Stimulated activated CD4-positive, alpha-beta T cell treated with anti-CD3 and anti-CD28 coated beads, Interleukin-1b, Interleukin-23, amount 100 ng/mL, for 24 hours (primary cell): ENCODE data around the gene NAT8L.

ENCODE experiments used
- DNase-seq, 4 experiments: peaks; one replicate each; pipeline ENCODE4 v3.0.0-alpha.2; 2020; ENCODE audit warnings: low read depth in 4 of 4, low spot score in 1 of 4

Gene NAT8L

DNA sequence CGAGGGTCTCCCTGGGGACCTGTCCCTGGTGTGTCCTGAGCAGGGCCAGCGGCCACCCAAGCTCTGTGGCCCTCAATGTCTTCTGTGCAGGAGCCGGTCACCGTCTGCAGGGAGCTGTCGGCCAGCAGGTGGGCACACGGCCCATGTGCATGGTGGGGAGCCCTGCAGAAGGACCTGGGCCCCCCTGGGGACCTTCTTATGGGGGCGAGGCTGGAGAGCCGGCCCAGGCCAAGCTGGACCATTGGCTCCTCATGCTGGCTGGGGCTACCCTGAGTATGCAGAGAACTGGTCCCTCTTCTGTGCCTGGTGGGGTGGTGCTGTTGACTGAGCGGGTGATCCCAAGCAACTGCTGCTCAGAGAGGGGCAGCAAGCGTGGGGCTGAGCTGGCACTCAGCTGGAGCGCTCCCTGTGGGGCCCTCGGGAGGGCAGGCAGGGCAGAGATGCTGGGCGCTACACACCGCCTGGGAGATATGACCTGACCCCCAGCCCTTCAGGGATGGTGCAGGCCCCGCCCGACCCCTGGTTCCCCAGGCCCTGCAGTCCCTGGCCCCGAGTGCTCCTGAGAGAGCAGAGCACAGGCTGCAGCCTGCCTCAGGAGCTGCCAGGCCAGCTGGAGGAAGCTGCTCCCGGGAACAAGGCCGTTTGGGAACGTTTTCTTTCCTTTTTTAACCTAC, 14.8 kb downstream of the NAT8L start:
- no peak for DNase-seq

DNA sequence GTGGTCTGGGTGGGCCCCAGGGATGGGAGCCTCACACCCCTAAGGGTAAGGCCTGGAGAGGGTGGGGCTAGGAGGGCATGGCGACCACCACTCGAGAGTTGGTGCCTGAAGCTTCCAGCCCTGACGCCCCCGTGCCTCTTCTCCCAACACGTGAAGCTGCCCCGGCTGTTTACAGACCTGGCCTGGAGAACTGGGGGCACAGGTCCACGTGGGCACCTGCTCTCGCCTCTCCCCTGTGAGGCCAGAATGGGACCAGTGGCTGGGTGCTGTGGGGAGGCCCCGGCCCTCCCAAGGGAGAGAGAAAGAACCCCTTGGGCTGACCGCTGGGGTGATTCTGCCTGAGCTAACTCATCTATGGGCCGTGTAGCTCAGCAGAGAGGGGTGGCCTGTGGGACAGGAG, 15.5 kb downstream of the NAT8L start:
- DNase-seq, result no peak

DNA sequence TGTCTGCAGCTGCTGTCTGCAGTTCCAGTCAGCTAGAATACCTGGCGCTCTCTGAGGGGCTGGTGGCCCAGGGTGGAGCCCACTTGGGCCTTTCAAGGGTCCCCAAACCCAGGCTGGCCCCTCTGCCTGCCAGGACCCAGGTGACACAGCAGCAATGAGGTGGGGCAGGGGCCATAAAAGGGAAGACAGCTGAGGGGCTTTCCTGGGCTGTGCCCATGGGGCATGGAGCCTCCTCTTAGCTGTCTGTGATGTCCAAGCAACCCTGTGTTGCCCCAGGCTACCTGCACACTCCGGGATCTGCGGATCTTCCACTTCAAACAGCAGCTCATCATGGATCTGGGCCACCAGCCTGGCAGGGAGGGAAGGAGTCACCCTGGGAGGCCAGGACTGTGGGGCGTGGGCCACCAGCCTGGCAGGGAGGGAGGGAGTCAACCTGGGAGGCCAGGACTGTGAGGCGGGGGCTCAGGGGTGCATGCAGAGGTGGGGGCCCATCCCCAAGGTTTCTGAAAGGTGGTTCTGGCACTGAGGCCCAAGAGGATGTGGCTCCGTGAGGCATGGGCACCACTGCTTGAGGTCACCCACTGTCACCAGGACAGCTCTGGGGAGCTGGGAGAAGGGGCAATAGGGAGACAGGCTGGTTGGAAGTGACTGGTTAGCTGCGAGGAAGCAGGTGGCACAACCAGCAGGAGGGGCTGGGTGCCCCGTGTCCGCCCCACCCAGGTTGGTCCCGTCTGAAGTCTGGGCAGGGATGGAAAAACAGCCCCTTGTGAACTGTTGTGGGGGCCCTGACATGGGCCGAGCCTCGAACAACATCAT, 16.3 kb downstream of the NAT8L start:
- DNase-seq, result no peak

DNA sequence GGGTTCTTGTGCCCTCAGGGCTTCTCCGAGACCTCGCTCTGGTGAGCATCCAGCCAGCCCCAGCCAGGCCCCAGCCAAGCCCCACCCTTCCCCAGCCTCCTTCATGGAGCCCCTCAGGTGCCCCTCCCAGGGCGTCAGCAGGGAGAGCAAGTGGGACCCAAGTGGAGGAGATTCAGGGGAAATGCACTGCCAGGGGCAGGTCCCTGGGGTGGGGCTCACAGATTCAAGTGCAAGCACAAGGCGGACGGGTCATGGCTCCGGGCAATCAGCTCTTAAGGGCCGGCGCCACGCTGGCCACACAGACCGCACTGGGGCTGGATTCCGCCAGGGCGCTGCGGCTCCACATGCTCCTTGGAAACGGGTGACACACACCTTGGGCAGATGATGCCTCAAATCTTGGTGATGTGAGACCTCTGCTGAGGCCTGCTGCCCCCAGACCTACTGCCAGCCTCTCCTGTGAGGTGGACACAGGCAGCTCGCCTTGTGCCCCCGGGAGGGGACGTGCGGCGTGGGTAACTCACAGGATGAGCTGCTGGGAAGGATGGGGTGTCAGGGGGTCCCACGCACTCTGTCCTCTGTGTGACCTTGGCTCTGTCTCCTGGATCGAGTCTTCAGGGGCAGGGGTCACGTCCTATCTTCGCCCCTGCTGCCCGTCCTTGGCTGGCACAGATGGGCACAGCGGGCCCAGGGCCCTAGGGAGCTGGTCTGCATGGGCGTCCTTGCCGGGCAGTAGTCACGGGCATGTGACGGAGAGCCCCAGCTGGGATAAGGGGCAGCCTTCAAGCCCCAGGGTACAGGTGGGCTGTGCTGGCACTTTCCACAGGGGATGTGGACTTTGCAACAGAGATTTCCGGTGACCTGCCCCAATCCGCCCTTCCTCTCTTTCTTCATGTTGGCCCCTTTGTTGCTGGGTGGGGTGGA, 17.1 kb downstream of the NAT8L start:
- no peak for DNase-seq

DNA sequence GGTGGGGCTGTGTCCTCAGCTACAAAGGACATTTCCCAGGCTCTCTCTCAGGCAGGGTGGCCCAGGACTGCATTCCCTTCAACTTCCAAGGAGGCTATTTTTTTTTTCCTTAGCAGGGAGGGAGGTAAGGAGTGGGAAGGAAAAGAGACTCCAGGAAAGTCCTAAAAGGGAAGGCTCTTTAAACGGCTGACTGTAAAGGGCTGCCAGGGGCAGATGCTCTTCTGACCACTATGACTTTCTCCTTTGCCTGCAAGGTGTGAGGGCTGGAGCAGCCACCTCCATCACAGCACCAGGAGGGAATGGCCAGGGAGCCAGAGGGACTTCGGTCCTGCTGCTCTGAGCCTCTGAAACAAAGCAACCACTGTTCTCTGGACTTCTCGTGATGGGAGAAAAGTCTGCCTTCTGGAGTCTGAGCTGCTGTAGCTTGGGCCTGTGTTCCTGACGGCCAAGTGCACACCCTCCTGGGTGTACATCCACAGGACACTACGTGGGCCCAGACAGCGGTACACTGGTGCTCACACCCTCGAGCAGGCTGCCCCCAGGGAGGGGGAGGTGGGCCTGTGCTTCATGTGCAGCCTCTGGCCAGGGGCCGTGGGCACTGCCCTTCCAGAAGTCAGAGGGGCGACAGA, 17.9 kb downstream of the NAT8L start:
- no peak for DNase-seq

DNA sequence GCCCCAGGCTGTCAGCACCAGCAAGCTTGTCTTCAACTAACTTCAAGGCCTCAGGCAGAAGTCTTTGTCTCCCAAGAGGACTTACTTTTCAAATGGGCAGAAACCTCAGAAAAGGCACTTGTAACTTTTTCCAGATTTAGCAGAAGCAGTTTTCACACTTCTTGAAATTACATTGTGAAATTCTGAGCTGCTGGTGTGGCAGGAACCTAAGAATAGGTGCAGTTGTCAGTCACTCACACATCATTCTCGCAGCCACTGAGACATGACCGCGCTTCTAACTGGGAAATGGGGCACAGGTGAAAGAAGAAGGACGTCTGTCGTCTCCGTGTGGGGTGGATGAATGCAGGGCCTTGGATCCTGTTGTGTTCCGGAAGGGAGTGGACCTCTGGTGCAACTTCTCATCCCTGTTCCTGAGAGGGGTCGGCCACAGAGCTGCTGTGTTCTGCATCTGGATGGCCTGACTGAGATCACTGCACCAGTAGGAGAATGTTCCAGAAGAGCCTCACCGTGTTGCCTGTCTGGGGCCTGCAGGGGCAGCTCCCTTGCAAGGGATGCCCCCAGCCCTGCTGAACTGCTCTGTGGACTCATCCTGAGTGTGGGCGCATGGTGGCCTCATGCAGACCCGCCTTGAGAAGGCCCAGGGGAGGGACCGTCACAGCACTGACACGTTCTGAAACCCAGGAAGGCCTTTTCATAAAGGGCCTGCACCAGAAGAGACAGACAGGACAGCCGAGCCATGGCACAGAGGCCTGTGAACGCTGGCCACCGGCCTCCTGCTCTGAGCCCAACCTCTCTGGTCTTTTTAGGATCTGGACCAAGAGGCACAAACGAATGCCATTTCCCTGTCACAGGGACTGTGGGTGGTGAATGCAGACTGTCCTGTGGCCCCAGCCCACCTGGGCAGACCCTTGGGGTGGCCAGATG, 18.7 kb downstream of the NAT8L start:
- no peak for DNase-seq

DNA sequence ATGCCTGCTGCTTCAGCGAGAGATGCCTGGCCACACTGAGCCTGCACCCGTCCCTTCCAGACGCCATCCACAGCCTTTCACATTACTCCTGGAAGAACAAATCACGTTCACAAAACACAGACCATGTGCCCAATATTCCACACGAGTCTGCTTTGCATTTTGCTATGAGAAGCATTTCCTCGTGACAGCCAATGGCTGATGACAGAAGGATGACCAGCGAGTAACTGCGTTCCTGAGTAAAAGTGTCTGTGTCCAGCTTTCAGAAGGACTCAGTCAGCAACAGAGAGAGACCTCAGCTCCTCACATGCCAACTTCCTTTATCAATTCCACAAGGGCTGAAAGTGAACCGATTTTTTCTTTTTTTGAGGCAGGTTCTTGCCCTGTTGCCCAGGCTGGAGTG, 19.5 kb downstream of the NAT8L start:
- DNase-seq, result no peak

DNA sequence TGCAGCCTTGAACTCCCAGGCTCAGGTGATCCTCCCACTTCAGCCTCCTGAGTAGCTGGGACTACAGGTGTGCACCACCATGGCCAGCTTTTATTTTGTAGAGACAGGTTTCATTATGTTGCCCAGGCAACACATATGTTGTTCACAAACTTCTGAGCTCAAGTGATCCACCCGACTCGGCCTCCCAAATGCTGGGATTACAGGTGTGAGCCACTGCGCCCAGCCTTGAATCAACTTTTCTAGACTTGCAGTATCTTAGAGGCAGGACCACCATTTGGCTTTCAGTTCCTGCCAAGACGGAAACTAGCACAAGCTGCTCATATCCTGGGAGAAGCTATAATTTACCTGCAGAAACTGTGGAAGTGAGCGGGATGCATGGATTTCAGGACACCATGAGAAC, 19.9 kb downstream of the NAT8L start:
- DNase-seq, result no peak

DNA sequence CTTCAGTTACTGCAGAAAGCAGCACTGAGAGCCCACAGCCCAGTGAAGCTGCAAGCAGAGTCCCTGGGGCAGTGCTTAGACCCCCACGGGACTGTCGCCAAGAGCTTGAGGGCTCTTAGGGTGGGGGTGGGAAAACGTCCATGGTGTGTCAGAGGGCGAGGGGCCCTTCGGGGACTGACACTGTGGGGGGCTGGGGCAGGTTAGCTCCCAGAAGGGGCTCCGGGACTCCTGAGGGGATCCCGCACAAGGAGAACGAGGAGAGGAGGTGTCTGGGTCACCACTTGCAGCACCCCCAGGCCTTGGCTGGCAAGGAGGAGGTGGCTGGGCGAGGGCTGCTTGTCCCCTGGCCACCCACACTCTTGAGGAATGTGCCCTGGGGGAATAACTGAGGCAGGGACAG, 20.8 kb downstream of the NAT8L start:
- no peak for DNase-seq

DNA sequence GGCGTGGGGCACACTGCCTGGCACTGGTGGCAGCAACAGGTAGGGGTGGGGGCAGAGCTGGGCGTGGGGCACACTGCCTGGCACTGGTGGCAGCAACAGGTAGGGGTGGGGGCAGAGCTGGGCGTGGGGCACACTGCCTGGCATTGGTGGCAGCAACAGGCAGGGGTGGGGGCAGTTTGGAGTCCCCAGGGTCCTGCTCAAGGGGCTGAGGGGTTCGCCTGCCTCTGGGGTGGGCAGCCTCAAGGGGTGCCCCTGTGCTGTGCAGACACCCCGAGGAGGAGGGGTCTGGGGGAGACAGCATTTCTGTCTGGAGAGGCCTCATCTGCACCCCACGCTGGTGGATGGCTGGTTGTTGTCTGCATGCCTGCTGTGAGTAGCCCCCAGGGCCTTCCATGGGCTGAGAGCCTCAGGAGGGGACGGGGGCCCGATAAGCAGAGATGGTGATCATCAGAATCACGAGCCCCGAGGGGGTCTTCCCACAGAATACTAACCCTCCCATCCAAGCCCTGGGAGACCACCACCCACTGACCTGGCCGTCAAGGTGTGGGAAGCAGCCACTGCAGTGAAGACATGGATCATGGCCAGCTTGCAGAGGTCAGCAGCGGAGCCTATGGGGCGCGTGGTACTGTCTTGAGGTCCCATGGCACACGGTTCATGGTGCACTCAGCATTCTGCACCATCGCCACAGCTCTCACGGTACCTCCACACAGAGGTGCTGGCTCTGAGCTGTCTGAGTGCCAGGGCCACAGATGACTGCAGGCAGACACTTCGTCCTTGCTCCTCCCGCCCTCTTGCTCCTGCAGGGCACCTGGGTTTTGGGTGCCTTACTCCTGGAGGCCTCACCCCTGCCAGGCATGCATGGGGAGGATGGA, 21.5 kb downstream of the NAT8L start:
- DNase-seq, result no peak

DNA sequence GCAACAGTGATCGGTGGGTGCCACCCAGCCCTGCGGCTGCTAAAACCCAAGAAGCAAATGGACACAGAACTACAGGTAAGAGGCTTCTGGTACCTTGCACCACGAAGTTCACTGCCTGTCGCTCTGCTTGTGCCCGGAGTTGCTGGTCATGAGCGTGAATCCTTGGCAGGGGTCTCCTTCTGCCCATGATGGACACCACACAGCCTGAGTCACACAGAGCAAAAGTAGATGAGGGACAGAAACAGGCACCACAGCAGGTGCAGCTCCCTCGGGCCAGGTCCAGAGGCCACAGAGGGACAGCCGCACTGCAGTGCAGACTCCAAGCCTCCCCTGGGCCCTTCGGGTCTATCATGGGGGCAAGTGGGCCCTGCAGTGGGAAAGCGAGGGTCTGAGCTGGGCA, 22.4 kb downstream of the NAT8L start:
- no peak for DNase-seq

DNA sequence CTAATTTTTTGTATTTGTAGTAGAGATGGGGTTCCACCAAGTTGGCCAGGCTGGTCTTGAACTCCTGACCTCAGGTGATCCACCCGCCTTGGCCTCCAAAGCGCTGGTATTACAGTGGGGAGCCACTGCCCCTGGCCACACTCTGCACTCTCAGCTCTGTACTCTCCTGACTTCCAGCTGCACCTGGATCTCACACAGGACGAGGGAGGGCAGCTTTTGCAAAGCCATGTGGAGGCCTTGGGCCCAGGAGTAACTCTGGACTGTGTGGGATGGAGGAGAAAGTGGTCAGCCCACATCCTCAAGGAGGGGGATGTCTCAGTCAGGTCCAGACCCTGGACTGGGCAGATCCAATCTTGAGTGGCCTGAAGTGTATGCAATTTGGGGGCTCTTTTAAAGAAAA, 23.0 kb downstream of the NAT8L start:
- DNase-seq, result no peak

DNA sequence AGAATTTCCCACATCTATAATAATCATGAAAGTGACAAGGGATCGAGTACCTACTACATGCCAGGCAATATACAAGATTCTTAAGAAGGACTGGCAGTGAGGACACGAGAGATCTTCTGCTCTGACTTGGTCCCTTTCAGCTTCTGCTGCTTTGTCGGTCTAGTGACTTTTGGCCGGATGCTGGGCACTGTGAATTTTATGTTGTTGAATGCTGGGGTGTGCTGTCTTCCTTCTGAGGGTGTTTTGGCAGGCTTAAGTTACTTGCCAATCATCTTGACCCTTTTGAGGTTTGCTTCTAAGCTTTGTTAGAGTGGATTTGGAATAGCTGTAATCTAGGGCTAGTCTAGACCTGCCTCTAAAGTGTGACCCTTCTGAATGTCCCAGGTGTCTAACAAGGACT, 23.5 kb downstream of the NAT8L start:
- no peak for DNase-seq

DNA sequence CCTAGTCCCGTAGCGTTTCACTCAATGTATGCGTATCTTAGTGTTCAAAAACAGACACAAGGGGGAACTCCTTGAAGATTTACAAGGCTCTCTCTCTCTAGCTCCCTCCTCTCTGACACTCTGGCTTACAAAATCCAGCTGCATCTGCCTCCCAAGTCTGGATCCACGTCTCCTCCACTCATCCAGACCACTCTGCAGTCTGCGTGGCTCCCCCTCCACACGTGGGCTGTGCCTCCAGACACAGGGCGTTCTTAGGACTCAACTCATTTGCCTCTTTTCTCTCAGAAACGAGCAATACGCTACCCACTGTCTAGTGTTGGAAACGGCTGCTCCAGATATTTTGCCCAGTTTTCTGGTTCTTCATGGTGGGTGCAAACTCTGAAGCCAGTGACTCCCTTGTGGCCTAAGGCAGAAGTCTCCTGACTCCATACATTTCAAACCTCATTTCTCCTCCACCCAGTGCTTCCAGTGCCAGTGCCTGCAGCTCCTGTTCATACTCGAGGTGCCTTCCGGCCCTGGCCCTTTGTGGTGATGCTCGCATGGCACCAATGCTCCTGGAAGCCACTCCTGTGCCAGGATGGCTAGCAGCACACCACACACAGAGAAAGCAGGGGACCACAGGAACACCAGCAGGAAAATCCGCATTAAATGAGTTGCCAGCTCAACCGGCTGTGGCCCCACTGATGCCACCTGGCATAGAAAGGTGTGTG, 24.1 kb downstream of the NAT8L start:
- no peak for DNase-seq

DNA sequence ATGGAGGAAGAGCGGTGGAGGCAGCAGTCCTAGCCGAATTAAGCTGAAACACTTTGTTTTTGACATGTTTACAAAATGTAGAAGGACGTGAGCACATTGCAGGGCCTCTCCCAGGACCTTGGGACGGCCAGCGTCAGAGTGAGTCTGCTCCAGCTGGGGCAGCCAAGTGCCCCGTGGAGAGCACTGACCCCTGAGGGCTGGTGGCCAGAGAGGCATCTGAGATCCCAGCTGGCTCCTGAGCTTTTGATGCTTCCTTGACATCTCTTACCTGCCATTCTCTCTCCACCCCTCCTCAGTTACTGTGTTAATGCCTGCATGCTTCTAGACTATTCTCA, 24.7 kb downstream of the NAT8L start:
- no peak for DNase-seq

DNA sequence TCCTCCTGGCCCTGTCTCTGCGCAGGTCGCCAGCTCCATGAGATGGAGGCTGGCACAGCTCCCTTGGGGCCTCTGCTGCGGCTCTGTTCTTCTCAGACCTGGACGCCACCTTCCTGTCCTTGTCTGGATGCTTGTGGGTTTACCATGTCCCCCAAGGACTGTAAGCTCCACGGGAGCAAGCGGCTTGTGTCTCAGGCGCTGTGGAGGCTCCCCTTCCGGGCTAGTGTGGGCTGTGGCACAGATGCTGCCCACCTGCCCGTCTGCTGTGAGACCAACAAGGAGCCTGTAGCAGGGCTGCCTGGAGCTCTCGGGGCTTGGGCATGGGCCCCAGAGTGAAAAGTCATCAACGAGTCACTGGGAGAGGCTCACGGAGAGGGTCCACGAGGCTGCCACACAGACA, 25.2 kb downstream of the NAT8L start:
- DNase-seq, result no peak

DNA sequence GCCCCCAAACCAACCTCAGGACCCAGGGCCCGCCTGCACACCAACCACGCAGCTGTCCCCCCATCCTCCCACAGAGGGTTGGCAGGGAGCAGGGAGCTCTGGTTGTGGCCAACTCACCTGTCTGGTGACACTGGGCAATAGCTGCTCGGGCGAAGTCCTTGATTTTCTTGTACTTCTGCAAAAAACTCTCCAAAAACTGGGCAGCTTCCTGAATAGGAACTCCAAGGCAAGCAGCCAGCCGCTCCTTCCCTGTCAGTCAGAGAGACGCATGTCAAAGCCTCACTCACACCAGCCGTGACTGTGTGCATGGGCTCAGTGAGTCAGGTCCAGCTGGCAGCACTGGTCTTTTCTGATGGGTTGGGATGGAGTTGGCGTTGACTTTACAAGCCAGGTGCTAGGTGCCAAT, 26.4 kb downstream of the NAT8L start:
- DNase-seq, result no peak

DNA sequence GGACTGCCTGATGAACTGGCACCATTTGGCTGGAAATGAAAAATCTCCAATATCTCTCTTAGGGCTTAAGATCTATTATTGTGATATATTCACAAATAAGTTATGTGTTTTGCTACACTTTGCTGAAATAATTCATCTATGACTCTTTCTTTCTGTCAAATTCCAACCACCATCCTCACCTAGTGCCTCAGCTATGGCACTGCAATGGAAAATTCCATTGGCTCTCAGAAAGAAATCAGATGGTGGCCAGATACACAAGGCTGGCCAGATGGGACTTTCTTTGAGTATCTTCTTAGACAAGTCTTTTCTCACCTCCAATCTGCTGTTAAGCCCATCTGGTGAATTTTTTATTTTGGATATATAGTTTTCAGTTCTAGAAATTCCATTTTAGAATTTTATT, 28.0 kb downstream of the NAT8L start:
- no peak for DNase-seq

DNA sequence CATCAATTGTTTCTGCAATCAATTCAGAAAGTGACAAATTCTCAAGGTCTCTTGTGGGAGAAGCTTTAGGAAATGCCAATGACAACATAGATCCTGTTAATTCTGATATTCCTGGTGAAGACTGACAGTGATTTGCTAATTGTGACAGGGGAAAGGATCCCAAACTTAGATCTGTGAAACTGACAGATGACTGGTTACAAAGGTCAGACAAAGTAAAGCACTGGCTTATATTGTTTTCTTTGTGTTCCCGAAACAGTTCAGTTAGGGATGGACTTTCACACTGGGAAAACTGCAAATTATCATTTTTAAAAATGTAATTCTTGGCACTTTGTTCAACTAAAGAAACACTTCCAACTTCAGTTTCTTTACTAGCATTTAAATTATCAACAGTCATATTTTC, 30.1 kb downstream of the NAT8L start:
- no peak for DNase-seq
